Fibroblast of skin of right quadriceps (primary cell): ENCODE results near the gene ZCCHC7.
"Not testable (repeated sequence)": the region's sequence is repeated elsewhere in the genome, so short reads cannot be mapped to it uniquely, and the experiment has no call there.

Experiments
- DNase-seq: peaks from one replicate; pipeline ENCODE4 v3.0.0-alpha.2; 2013

The ZCCHC7 gene

GRCh38 chr9:37119907-37120842 lies at the start of gene ZCCHC7:
Gene ZCCHC7 (plus strand): TSS chr9:37120574.
- peak; percentile 95 for DNase-seq

- not testable (repeated sequence) for DNase-seq
Measured at GRCh38 chr9:37074790-37075189, 45.6 kb upstream of the ZCCHC7 start.

GRCh38 chr9:37079370-37080164 lies 40.8 kb upstream of the ZCCHC7 start:
- DNase-seq: peak; percentile 92

- DNase-seq: peak; percentile 15
Measured at GRCh38 chr9:37080165-37080628, 40.2 kb upstream of the ZCCHC7 start.

- not testable (repeated sequence) for DNase-seq
Measured at GRCh38 chr9:37081507-37081906, 38.9 kb upstream of the ZCCHC7 start.

GRCh38 chr9:37082214-37082765 lies 38.1 kb upstream of the ZCCHC7 start:
- DNase-seq: no peak

GRCh38 chr9:37083654-37084053 lies 36.7 kb upstream of the ZCCHC7 start:
- no peak for DNase-seq

- DNase-seq: no peak
Measured at GRCh38 chr9:37085233-37085632, 35.1 kb upstream of the ZCCHC7 start.

GRCh38 chr9:37092714-37093295 lies 27.6 kb upstream of the ZCCHC7 start:
- not testable (repeated sequence) for DNase-seq

- DNase-seq: no peak
Measured at GRCh38 chr9:37094751-37095150, 25.6 kb upstream of the ZCCHC7 start.

GRCh38 chr9:37096628-37097027 lies 23.7 kb upstream of the ZCCHC7 start:
- no peak for DNase-seq

GRCh38 chr9:37097294-37097693 lies 23.1 kb upstream of the ZCCHC7 start:
- DNase-seq: no peak

- DNase-seq: no peak
Measured at GRCh38 chr9:37100327-37100726, 20.0 kb upstream of the ZCCHC7 start.

GRCh38 chr9:37100741-37101140 lies 19.6 kb upstream of the ZCCHC7 start:
- DNase-seq: no peak

- no peak for DNase-seq
Measured at GRCh38 chr9:37102486-37102885, 17.9 kb upstream of the ZCCHC7 start.

- peak; percentile 75 for DNase-seq
Measured at GRCh38 chr9:37104183-37104889, 16.0 kb upstream of the ZCCHC7 start.

- peak; percentile 54 for DNase-seq
Measured at GRCh38 chr9:37105234-37105633, 15.1 kb upstream of the ZCCHC7 start.

GRCh38 chr9:37107701-37108100 lies 12.7 kb upstream of the ZCCHC7 start:
- DNase-seq: no peak

GRCh38 chr9:37114442-37114841 lies 5.9 kb upstream of the ZCCHC7 start:
- not testable (repeated sequence) for DNase-seq

- no peak for DNase-seq
Measured at GRCh38 chr9:37117956-37118355, 2.4 kb upstream of the ZCCHC7 start.

- DNase-seq: no peak
Measured at GRCh38 chr9:37119360-37119759, 1.0 kb upstream of the ZCCHC7 start.

GRCh38 chr9:37120843-37121335 lies 515 bp downstream of the ZCCHC7 start:
- DNase-seq: not testable (repeated sequence)
